ENCODE data around the gene SLC26A9. TPM values are rescaled to one million over a fixed set of nuclear protein-coding genes. Genes with fewer than 3 reads are reported as not detected.

SLC26A9 gene
- total RNA-seq, 1 donor from 2014 or later = not detected

- H3K36me3 ChIP-seq = no peaks in the 10 kb centered on the region
- H3K9me3 ChIP-seq (ENCODE audit: low read depth) = no peaks in the 10 kb centered on the region
- Mint-ChIP-seq H3K9me3 (peaks cover 6% of the 10 kb centered on the region), H3K4me1 (peaks cover 14% of the 10 kb centered on the region), H3K4me3 (no peak overlapping the region), H3K27me3 (ENCODE audit: insufficient read depth, low read depth) (peaks cover 14% of the 10 kb centered on the region), H3K36me3 (no peaks in the 10 kb centered on the region), H3K27ac (peak overlapping the region; percentile 43)
- H3K4me2 ChIP-seq = no peak overlapping the region
- H3K27ac ChIP-seq = no peak overlapping the region
- no peak overlapping the region for H2AFZ ChIP-seq (replicated peaks)
- no peaks in the 10 kb centered on the region for H3K27me3 ChIP-seq
- no peak for TF ChIP-seq EZH2 (IDR thresholded peaks at IDR 0.05)
- TF ChIP-seq, protein P1, sequence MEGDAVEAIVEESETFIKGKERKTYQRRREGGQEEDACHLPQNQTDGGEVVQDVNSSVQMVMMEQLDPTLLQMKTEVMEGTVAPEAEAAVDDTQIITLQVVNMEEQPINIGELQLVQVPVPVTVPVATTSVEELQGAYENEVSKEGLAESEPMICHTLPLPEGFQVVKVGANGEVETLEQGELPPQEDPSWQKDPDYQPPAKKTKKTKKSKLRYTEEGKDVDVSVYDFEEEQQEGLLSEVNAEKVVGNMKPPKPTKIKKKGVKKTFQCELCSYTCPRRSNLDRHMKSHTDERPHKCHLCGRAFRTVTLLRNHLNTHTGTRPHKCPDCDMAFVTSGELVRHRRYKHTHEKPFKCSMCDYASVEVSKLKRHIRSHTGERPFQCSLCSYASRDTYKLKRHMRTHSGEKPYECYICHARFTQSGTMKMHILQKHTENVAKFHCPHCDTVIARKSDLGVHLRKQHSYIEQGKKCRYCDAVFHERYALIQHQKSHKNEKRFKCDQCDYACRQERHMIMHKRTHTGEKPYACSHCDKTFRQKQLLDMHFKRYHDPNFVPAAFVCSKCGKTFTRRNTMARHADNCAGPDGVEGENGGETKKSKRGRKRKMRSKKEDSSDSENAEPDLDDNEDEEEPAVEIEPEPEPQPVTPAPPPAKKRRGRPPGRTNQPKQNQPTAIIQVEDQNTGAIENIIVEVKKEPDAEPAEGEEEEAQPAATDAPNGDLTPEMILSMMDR (IDR thresholded peaks at IDR 0.05) = no peak
- TF ChIP-seq EZH2phosphoT487 (IDR thresholded peaks at IDR 0.05) = no peak
- peaks cover 5% of the 10 kb centered on the region for H3K4me1 ChIP-seq
- H3K4me3 ChIP-seq = no peak overlapping the region
- no peaks in the 10 kb centered on the region for H3K79me2 ChIP-seq (ENCODE audit: low read depth)
- peaks cover 19% of the 10 kb centered on the region for H3F3A ChIP-seq (ENCODE audit: low read depth)
- peak; percentile 18 for DNase-seq (ENCODE audit: low spot score)
- H4K20me1 ChIP-seq (ENCODE audit: low read depth) = no peaks in the 10 kb centered on the region
- H3K9ac ChIP-seq = no peak overlapping the region
These were observed 33.6 kb upstream of the SLC26A9 start for GRCh38 chr1:205976708-205977401.

- H3K4me2 ChIP-seq = no peak overlapping the region
- no peak overlapping the region for H2AFZ ChIP-seq (replicated peaks)
- no peak overlapping the region for H3K4me3 Mint-ChIP-seq
- no peak for DNase-seq (ENCODE audit: low spot score)
- peak overlapping the region; percentile 43 for H3K27ac Mint-ChIP-seq
- H3K4me1 Mint-ChIP-seq = peaks cover 14% of the 10 kb centered on the region
- H3K27me3 Mint-ChIP-seq (ENCODE audit: insufficient read depth, low read depth) = peaks cover 14% of the 10 kb centered on the region
- peaks cover 5% of the 10 kb centered on the region for H3K4me1 ChIP-seq
- H4K20me1 ChIP-seq (ENCODE audit: low read depth) = no peaks in the 10 kb centered on the region
- no peaks in the 10 kb centered on the region for H3K36me3 ChIP-seq
- peaks cover 19% of the 10 kb centered on the region for H3F3A ChIP-seq (ENCODE audit: low read depth)
- TF ChIP-seq, protein P1 (IDR thresholded peaks at IDR 0.05) = no peak
- TF ChIP-seq EZH2phosphoT487 (IDR thresholded peaks at IDR 0.05) = no peak
- no peaks in the 10 kb centered on the region for H3K79me2 ChIP-seq (ENCODE audit: low read depth)
- no peaks in the 10 kb centered on the region for H3K27me3 ChIP-seq
- no peaks in the 10 kb centered on the region for H3K9me3 ChIP-seq (ENCODE audit: low read depth)
- H3K9me3 Mint-ChIP-seq = peaks cover 6% of the 10 kb centered on the region
- H3K4me3 ChIP-seq = no peak overlapping the region
- no peaks in the 10 kb centered on the region for H3K36me3 Mint-ChIP-seq
- H3K9ac ChIP-seq = no peak overlapping the region
- no peak overlapping the region for H3K27ac ChIP-seq
These were observed 32.8 kb upstream of the SLC26A9 start for GRCh38 chr1:205976036-205976435.

GRCh38 chr1:205975387-205975998 lies 32.2 kb upstream of the SLC26A9 start:
- Mint-ChIP-seq H3K4me1 (peaks cover 14% of the 10 kb centered on the region), H3K27ac (peak overlapping the region; percentile 36), H3K36me3 (no peaks in the 10 kb centered on the region), H3K27me3 (ENCODE audit: insufficient read depth, low read depth) (peaks cover 14% of the 10 kb centered on the region), H3K4me3 (no peak overlapping the region), H3K9me3 (peaks cover 6% of the 10 kb centered on the region)
- DNase-seq (ENCODE audit: low spot score) = no peak
- Histone ChIP-seq H3K9ac (no peak overlapping the region), H3K36me3 (no peaks in the 10 kb centered on the region), H3K4me1 (peaks cover 5% of the 10 kb centered on the region), H3K4me3 (no peak overlapping the region), H3K9me3 (ENCODE audit: low read depth) (no peaks in the 10 kb centered on the region), H3K4me2 (no peak overlapping the region), H3K27me3 (no peaks in the 10 kb centered on the region), H4K20me1 (ENCODE audit: low read depth) (no peaks in the 10 kb centered on the region), H3K27ac (no peak overlapping the region), H2AFZ (replicated peaks) (no peak overlapping the region), H3K79me2 (ENCODE audit: low read depth) (no peaks in the 10 kb centered on the region), H3F3A (ENCODE audit: low read depth) (peaks cover 19% of the 10 kb centered on the region)
- TF ChIP-seq, protein P1 (IDR thresholded peaks at IDR 0.05) = no peak
- TF ChIP-seq EZH2phosphoT487 (IDR thresholded peaks at IDR 0.05) (no peak), EZH2 (IDR thresholded peaks at IDR 0.05) (no peak)
